AG10803 (cell line): ENCODE results near the gene ATP2A2.

Source experiments
- DNase-seq: peaks from one replicate; pipeline ENCODE4 v3.0.0; 2010; ENCODE audit warnings: low read depth
- H3K4me3 ChIP-seq: 2 replicates; pipeline ENCODE4 v1.5.1; 2011; ENCODE audit warnings: mild to moderate bottlenecking, low read length, control low read depth
- TF ChIP-seq, protein P1 (sequence below): conservative IDR thresholded peaks from 2 replicates; pipeline ENCODE4 v1.5.1; 2011; ENCODE audit warnings: mild to moderate bottlenecking, low read length, control low read depth, inconsistent platforms

ATP2A2 gene

DNA sequence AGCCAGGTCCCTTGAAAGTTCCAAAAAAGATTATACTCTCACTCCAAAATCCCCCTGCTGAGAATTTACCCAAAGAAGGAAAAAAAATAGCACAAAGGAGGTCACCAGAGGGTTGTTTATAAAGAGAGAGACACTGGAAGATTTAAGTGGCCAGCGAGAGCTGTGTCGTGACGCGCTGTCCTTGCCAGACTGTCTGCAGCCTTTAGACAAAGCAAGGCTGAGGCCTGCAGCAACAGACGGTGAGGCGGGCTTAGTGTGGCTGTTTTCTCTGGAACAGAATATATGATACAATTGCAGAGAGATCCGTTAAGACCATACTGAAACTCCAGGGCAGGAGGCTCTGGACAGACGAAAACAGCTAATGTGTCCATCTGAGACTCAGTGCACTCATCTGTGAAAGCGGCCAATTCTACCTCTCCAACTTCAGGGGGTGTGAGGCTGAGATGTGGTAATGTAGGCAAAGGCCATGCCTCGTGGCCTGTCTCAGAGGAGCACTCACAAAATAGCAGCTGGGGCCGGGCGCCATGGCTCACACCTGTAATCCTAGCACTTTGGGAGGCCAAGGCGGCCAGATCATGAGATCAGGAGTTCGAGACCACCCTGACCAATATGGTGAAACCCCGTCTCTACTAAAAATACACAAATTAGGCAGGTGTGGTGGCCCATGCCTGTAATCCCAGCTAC is 86.3 kb downstream of the ATP2A2 start:
- TF ChIP-seq, protein P1, sequence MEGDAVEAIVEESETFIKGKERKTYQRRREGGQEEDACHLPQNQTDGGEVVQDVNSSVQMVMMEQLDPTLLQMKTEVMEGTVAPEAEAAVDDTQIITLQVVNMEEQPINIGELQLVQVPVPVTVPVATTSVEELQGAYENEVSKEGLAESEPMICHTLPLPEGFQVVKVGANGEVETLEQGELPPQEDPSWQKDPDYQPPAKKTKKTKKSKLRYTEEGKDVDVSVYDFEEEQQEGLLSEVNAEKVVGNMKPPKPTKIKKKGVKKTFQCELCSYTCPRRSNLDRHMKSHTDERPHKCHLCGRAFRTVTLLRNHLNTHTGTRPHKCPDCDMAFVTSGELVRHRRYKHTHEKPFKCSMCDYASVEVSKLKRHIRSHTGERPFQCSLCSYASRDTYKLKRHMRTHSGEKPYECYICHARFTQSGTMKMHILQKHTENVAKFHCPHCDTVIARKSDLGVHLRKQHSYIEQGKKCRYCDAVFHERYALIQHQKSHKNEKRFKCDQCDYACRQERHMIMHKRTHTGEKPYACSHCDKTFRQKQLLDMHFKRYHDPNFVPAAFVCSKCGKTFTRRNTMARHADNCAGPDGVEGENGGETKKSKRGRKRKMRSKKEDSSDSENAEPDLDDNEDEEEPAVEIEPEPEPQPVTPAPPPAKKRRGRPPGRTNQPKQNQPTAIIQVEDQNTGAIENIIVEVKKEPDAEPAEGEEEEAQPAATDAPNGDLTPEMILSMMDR = no peak
- DNase-seq = no peak
- H3K4me3 ChIP-seq = no peak overlapping the region

DNA sequence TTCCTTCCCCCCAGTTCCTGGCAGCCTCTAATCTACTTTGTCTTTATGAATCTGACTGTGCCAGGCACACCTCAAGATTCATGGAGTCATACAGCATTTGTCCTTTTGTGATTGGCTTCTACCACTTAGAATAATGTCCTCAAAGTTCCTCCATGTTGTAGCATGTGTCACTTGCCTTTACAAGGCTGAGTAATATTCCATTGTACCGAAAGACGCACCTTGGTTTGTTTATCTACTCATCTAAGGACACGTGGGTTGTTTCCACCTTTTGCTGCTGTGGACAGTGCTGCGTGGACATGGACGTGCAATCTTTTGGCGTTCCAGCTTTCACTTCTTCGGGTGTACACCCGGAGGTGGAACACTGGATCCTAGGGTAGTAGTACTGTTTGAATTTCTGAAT is 88.9 kb downstream of the ATP2A2 start:
- TF ChIP-seq, protein P1 = no peak
- no peak overlapping the region for H3K4me3 ChIP-seq
- DNase-seq = no peak

DNA sequence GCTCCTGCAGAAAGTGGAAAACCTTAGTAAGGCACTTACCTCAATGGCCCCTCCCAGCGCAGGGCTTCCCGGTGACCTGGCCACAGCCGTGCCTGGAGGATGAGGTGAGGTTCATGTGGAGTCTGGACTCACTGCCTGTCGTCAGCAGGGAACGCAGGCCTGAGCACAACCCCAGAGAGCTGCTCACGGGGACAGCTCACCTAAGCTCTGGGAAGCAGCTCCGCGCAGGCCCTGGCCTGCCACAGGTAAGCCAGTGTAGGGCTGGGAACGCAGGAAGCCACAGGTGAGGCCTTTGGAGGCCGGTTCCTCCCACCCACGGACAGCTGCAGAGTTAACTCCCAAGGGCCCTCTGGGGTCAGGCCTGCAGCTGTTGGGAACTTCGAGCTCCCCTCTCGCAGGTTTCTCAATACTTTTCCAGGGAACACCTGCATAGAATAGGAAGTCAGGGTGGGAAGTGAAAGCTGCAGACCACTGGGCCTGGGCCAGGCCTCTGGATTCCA is 89.7 kb downstream of the ATP2A2 start:
- TF ChIP-seq, protein P1 = no peak
- DNase-seq = no peak
- no peak overlapping the region for H3K4me3 ChIP-seq

DNA sequence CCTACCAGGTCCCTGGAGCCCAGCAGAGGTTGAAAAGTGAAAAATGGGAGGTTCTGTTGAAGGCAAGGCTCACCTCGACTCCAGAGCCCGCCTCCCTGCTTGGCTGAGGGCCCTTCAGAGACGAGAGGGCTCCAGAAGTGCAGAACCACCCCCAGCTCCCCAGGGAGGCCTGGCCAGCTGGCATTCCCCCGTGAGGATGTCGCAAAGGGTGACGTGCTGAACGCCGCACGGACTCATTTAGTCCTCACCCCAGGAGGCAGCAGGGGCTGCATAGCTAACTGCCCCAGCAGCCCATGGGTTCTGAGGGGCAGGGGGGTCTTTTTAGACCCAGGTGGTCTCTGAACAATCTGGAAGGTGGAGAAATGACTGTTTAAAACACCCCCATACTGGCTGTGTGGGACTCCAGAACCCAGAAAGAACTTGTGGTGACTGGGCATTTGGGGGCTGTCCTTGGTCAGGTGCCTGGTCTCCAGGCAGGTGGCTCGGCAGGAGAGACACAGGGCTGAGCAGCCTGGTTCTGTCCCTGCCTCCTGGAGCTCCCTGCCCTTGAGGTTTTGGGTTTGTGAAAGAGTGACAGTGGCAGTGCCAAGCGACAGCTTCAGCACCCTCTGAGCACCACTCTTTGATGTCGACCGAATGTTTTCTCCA is 90.5 kb downstream of the ATP2A2 start:
- TF ChIP-seq, protein P1 = no peak
- no peak for DNase-seq
- no peak overlapping the region for H3K4me3 ChIP-seq

DNA sequence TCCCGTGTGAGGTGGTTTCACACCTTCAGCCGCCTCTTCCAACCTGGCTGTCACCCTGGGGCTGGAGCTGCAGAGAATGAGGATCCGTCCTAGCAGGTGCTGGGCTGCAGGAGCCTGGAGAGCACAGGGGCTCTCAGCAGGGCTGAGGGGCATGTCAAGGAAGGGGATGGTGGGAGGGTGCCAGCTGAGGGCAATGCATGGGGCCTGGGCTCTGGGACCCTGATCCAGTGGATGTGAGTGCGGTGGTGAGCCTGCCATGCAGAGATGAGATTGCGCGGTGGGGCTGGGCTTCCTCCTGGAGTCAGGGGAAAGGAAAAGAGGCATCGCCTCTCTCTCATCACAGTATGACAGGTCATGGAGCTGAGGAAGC is 91.0 kb downstream of the ATP2A2 start:
- no peak for DNase-seq
- TF ChIP-seq, protein P1 = no peak
- H3K4me3 ChIP-seq = no peak overlapping the region

DNA sequence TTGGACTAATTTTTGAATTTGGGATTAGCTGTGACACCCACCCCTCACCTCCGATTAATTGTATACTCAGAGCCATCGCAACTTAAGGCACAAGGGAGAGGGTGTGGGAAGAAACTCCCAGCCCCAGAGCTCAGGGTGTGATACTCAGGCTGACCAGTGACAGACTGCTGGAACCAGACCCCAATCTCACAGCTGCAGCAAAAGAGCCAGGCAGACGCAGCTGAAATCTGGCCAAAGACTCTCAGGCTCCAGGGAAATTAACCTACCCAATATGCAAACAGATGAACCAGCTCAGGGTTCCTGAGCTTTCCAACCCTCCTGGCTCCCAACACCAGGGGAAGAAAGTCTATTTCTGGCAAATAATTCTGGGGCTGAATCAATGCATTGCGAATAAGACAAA is 92.0 kb downstream of the ATP2A2 start:
- H3K4me3 ChIP-seq = no peak overlapping the region
- TF ChIP-seq, protein P1 = no peak
- DNase-seq = no peak

DNA sequence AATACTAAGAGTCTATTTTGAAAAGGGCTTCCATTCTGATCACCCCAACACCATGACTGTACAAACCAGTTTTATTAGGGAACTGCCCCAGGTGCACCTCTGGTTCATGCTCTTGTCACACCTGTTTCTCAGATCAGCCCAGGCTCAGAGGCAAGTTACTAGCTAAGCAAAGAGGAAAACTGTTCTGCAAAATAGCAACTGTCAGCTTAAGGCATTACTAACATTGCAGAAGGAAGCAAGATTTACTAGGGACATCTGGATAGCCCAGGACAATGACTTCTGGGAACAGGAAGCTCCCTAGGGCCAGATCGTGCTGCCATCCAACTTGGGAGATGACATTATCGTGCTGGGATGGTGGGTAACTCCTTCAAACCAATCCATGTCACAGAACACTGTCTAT is 92.4 kb downstream of the ATP2A2 start:
- H3K4me3 ChIP-seq = no peak overlapping the region
- TF ChIP-seq, protein P1 = no peak
- no peak for DNase-seq
